ENCODE measurements around the gene CHEK1. TPM values are rescaled to one million over a fixed set of nuclear protein-coding genes. Genes with fewer than 3 reads are reported as not detected.

The CHEK1 gene
- total and polyA plus RNA-seq, 12 donors, result 0.51 to 13.8 (median 2.1) TPM

DNA sequence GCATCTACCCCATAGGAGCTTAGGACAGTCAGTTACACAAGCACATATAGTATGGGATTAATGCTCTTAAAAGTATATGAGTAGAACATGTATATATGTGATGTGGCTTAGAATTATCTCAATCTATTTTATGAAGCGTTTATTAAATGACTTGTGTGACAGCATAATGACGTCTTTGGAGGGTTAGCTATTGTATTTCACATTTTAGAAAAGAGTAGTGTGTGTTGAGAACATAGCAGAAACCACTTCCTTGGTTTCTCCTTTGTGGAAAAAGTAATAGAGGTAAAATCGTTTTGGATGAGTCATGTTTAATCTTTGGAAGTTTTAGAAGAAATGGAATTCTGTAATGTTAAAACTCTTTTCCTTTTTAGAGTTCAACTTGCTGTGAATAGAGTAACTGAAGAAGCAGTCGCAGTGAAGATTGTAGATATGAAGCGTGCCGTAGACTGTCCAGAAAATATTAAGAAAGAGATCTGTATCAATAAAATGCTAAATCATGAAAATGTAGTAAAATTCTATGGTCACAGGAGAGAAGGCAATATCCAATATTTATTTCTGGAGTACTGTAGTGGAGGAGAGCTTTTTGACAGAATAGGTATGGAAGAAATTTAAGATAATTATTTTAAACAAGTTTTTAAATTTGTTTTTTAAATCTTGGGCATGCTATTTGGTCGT is 2.4 kb downstream of the CHEK1 start:
- intact Hi-C loops (cut with DNase I), result loop anchor here (10.0 kb wide), 1 partner anchor 247 kb away; no protein-coding TSS in a partner anchor
- Histone ChIP-seq H3K4me3 (no peak overlapping the region), H3K36me3 (replicated peaks in 1 of 2) (no peaks in the 10 kb centered on the region), H3K4me1 (replicated peaks in 1 of 2) (peaks cover 6 to 18% of the 10 kb centered on the region in 2 donors), H3K27me3 (no peaks in the 10 kb centered on the region), H3K9me3 (replicated peaks in 1 of 3) (no peaks in the 10 kb centered on the region), H3K27ac (no peak overlapping the region)
- WGBS, 4 donors, result 69 to 76% (median 72%) methylated on average over 7 of the region's 7 CpGs
- DNase-seq, result no peak
- TF ChIP-seq, protein P1, sequence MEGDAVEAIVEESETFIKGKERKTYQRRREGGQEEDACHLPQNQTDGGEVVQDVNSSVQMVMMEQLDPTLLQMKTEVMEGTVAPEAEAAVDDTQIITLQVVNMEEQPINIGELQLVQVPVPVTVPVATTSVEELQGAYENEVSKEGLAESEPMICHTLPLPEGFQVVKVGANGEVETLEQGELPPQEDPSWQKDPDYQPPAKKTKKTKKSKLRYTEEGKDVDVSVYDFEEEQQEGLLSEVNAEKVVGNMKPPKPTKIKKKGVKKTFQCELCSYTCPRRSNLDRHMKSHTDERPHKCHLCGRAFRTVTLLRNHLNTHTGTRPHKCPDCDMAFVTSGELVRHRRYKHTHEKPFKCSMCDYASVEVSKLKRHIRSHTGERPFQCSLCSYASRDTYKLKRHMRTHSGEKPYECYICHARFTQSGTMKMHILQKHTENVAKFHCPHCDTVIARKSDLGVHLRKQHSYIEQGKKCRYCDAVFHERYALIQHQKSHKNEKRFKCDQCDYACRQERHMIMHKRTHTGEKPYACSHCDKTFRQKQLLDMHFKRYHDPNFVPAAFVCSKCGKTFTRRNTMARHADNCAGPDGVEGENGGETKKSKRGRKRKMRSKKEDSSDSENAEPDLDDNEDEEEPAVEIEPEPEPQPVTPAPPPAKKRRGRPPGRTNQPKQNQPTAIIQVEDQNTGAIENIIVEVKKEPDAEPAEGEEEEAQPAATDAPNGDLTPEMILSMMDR (IDR thresholded peaks at IDR 0.05), result no peak
- TF ChIP-seq POLR2A (IDR thresholded peaks at IDR 0.05), result no peak

DNA sequence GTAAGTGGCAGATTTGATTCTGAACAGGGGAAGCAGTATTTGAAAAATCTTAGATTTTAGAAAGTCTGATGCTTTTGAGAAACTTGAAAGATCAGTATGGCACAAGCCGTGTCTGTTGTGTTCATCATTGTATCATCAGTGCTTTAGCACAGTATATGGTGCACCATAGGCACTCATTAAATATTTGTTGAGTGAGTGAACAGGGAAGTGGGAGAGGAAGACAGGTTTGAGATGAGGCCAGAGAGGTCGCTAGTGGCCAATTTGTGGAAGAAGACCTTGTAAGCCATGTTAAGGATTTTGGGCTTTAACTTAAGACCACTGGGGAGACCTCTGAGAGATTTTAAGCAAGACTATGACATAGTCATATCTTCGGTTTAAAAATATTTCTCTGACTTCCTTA is 12.9 kb downstream of the CHEK1 start:
- no peak overlapping the region for H3K4me3 ChIP-seq
- intact Hi-C loops (cut with DNase I), result no loop called here
- DNase-seq, result no peak
- H3K9me3 ChIP-seq (replicated peaks in 1 of 3), result no peaks in the 10 kb centered on the region
- no peaks in the 10 kb centered on the region for H3K27me3 ChIP-seq
- H3K36me3 ChIP-seq (replicated peaks in 1 of 2), result no peaks in the 10 kb centered on the region
- H3K27ac ChIP-seq, result no peak overlapping the region
- 88 to 92% (median 90%) methylated on average over 3 of the region's 3 CpGs for WGBS, 4 donors
- H3K4me1 ChIP-seq (replicated peaks in 1 of 2), result no peaks in the 10 kb centered on the region
- no peak for TF ChIP-seq POLR2A (IDR thresholded peaks at IDR 0.05)
- TF ChIP-seq, protein P1 (IDR thresholded peaks at IDR 0.05), result no peak

DNA sequence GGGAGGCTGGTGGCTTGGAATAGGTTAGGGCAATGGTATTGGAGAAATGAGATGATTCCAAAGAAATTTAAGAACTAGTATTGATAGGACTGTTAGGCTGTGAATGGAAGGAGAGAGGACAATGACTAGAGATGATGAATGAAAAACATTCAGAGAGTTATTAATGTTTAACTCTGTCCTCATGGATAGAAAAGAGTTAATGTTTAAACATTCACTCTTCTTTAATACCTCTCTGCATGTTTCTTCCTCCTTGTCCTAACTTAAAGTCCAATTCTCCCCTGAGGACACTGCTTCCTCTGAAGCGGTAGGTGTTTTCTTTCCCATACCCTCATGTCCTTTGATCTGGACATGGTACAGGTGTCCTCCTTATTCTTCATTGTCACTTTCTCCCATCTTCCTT is 13.4 kb downstream of the CHEK1 start:
- no peak for DNase-seq
- no peak overlapping the region for H3K4me3 ChIP-seq
- H3K27me3 ChIP-seq, result no peaks in the 10 kb centered on the region
- no peak overlapping the region for H3K27ac ChIP-seq
- no peaks in the 10 kb centered on the region for H3K36me3 ChIP-seq (replicated peaks in 1 of 2)
- intact Hi-C loops (cut with DNase I), result no loop called here
- no peaks in the 10 kb centered on the region for H3K9me3 ChIP-seq (replicated peaks in 1 of 3)
- no peak for TF ChIP-seq POLR2A (IDR thresholded peaks at IDR 0.05)
- TF ChIP-seq, protein P1 (IDR thresholded peaks at IDR 0.05), result no peak
- H3K4me1 ChIP-seq (replicated peaks in 1 of 2), result no peaks in the 10 kb centered on the region
- WGBS, 4 donors, result 95 to 100% (median 98%) methylated on average over 1 of the region's 1 CpG

DNA sequence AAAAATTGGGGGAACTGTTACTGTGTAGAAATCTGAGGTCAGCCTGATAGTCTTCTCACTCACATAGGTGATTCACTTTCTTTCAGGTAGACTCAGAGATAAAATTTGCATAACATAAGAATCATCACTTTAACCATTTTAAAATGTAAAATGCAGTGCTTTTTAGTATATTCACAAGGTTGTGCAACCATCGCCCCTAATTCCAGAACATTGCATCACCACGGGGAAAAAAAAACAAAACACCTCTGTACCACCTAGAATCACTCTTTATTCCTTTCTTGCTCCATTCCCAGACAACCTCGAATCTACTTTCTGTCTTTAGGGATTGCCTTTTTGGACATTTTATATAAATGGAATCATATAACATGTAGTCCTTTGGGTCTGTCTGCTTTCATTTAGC is 20.9 kb downstream of the CHEK1 start:
- H3K4me3 ChIP-seq, result no peak overlapping the region
- no peaks in the 10 kb centered on the region for H3K27me3 ChIP-seq
- no peak overlapping the region for H3K27ac ChIP-seq
- WGBS, 4 donors, result 96 to 99% (median 98%) methylated on average over 3 of the region's 3 CpGs
- intact Hi-C loops (cut with DNase I), result no loop called here
- TF ChIP-seq POLR2A (IDR thresholded peaks at IDR 0.05), result no peak
- TF ChIP-seq, protein P1 (IDR thresholded peaks at IDR 0.05), result no peak
- H3K4me1 ChIP-seq (replicated peaks in 1 of 2), result no peaks in the 10 kb centered on the region
- DNase-seq, result no peak
- H3K36me3 ChIP-seq (replicated peaks in 1 of 2), result no peaks in the 10 kb centered on the region
- H3K9me3 ChIP-seq (replicated peaks in 1 of 3), result no peaks in the 10 kb centered on the region
